NK-92 treated with Interleukin-12 subunit alpha and Interleukin-12 subunit beta, amount 100 ng/mL, for 24 hours (cell line): ENCODE results near the gene CORO2B.

Experiments
- DNase-seq: peaks from one replicate; lab custom pipeline; 2025; lab: John Stamatoyannopoulos, UW

Gene CORO2B

DNA sequence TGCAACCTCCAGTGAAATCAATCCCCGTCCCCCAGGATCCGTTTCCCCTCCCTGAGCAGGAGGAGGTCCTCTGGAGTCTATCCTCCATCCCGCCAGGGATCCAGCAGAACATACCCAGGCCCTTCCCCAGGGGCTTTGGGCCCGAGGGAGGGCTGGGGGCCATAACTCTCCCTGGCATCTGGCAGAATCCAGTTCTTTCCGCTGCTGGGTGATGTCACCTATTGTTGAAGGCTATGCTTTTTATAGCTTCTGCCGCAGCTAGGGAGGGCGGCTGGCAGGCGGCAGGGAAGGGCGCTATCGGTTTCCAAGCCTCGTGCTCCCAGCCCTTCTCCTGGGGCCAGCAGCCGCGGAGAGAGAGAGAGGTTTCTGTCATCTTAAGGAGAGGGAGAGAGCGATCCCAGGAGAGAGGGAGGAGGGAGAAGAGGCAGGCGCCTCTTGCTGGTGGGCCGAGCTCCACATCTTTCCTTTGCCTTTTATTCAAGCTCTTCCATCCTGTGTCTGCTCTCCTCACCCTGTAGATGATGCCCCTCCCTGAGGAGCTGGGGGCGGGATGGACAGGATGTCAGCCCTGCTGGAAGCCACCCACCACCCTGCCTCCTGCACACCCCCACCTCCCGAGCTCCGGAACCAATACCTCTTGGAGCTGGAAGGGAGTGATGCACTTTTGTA, 121.8 kb downstream of the CORO2B start:
- DNase-seq: no peak

DNA sequence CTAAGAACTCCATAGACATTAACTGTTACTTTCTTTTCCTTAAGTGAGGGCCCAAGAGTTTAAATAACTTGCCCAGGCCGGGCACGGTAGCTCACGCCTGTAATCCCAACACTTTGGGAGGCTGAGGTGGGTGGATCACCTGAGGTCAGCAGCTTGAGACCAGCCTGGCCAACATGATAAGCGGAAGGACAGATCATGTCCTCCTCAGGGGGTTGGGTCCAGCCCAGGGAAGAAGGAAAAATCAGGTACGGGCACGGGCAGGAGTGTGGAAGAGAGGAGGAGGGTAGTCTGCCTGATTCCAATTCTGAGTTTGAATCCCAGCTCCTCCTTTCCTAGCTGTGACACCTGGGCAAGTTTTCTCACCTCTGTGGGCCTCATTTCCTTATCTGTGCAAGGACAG, 123.1 kb downstream of the CORO2B start:
- no peak for DNase-seq

DNA sequence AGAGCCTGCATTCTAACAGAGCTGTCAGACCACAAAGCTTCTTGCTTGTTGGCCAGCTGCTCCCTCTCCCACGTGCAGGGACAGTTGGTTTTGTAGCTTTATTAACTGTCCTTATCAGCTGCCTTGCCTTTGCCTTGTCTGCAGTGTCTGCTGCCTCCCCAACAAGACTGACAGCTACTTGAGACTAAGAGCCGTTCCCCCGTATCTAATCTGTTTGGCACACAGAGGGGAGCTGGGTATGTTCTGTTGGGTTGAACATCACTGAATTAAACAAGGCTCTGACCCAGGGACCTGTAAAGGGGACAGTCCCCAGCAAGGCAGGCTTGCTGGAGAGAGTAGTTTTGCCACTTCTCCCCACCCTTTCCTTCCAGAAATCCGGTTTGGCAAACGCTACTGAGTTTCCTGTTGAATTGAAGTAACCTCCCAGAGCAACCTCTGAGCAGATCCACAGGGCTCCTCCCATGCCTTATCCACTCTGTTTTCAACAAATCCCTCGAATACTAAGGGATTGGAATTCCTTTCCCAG, 125.8 kb downstream of the CORO2B start:
- no peak for DNase-seq

DNA sequence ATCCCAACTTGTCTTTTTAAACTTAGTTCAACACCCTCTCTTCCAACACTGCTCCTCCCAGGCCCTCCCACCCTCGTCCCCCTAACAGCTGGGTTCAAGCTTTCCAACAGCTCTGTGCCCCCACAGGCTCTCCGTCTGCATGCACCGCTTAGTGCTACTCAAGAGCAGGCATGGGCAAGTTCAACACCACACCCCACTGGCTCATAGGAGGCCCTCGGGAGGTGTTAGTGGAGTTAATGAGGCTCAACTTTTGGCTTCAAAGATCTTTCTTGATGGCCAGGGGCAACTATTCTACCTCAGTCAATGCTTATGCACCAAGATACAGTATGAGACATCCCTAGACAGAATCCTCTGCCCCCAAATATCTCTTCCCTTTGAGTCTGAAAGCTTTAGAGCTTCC, 127.5 kb downstream of the CORO2B start:
- DNase-seq: no peak

DNA sequence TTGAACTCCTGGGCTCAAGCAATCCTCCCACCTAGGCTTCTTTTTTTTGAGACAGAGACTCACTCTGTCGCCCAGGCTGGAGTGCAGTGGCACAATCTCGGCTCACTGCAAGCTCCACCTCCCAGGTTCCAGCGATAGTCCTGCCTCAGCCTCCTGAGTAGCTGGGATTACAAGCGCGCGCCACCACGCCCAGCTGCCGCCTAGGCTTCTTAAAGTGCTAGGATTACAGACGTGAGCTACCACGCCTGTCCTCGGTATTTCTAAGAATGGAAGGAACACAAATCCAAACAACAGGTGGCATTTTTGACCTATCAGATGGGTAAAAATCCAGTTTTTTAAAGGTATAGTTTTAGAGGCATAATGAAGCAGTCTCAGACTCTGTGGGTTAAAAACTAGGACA, 128.1 kb downstream of the CORO2B start:
- DNase-seq: no peak

DNA sequence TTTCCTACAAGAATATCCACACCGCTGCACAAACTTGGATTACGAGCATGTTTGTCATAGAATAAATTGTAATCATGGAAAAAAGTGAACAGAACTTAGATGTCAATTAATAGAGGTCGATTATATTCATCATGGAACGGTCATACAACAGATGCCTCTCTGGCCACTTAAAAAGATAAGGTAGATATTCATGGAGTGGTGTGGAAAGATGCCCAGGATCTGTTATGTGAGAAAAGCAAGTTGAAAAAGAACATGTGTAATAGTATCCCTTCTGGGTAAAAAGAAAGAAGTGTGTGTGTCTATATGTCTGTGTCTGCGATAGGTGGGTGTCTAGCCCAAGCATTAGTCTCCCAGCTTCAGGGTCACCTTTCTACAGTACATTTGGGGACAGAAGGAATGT, 128.6 kb downstream of the CORO2B start:
- DNase-seq: no peak

DNA sequence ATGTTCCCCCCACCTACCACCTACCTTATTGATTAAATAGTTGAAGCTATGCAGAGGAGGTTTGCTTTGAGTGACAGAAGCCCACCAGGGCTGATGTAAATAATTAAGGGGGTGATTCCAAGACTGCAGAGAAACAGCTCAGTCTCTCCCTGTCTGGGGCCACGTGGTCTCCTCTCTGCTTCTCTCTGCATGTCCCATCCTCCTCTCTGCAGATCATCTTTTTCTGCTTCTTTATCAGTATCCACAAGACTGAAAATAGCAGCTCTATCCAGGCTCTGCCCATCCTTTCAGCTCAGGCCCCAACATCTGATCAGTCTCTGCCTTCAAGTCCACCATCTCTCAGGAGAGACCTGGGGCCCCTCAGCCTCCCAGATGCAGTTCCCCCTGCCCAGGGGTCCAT, 131.1 kb downstream of the CORO2B start:
- DNase-seq: no peak

DNA sequence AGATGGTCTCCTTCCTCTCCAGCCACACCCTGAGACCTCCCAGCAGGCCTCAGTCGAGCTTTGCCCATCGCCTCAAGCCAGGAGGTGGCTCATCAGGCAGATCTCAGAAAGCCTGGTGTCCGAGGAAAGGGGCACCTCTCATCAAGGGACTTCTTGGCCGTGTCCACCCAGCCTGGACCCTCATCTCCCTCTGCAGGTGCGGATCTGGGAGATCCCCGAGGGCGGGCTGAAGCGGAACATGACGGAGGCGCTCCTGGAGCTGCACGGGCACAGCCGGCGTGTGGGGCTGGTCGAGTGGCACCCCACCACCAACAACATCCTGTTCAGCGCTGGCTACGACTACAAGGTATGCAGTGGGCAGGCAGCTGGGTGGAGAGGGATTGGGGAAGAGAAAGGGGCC, 131.7 kb downstream of the CORO2B start:
- DNase-seq: no peak

DNA sequence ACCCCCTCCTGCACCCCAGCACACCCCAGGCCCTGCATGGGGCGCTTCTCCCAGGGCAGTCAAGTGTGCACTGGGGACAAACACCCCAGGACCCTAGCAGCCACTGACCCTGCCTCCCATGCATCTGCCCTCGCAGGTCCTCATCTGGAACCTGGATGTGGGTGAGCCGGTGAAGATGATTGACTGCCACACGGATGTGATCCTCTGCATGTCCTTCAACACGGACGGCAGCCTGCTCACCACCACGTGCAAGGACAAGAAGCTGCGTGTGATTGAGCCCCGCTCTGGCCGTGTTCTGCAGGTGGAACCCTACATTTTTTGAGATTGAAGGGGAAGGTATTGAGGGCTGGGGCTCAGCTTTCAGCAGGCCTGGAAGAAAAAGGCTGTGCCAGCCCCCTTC, 132.6 kb downstream of the CORO2B start:
- DNase-seq: no peak

DNA sequence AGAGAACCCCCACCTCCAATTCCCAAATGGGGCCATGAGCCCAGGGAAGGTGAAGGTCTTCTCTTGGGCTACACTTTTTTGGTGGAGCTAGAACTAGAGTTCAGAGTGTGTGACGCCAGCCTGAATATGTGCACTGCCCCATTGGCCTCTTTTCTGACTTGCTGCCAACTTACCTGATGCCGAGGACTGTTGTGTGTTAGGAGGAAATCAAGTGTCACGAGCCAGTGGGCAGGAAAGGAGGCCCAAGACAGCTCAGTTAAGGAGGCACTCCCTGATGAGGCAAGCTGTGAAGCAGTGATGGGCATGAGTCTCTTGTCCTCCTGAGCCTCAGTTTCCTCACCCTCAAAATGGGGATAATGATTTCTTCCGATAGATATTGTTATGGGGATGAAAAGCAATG, 134.1 kb downstream of the CORO2B start:
- DNase-seq: no peak

DNA sequence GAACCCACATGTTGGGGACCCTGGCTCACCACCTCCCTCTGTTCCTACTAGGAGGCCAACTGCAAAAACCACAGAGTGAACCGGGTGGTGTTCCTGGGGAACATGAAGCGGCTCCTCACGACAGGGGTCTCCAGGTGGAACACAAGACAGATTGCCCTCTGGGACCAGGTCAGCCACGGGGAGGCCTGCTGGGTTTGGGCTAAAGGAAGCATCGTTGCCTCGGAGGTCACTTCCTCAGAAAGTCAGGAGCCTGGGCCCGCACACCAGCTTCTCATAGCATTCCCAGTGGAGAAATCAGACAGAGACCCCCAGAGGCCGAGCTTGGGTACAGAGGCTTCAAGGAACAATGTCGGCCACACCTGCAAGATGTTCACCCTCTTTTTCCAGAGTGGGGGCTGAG, 135.1 kb downstream of the CORO2B start:
- no peak for DNase-seq

DNA sequence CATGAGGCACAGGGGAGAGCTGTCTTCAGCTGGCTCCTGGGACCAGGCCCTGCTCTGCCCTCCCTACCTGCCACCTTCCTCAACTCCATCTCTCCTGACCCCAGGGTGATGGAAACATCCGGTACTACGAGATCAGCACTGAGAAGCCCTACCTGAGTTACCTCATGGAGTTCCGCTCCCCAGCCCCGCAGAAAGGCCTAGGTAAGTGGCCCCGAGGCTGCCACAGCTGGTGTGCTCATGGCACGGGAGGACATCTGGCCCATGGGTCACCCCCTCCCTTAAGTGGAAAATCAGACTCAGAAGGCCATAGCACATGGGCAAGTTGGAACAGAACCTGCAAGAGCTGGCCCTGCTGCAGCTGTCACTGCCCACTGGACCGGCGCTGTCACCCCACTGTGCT, 136.3 kb downstream of the CORO2B start:
- DNase-seq: no peak

DNA sequence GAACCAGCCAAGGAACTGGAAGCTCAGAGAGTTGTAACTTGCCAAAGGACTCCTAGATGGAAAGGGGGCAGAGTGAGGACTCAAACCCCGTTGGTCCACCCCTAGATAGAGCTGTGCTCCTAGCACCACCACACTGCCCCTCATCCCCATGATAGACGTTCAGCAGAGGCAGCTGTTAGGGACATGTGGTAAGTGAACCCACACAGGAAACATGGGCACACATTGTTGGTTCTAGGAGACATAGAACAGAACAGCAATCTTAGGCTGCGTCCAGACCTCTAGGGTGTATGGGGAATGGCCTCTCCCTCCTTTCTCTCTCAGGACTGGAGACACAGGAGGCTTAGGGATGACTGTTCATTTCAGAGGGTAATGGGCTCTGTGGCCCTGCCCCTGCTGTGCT, 139.2 kb downstream of the CORO2B start:
- no peak for DNase-seq

DNA sequence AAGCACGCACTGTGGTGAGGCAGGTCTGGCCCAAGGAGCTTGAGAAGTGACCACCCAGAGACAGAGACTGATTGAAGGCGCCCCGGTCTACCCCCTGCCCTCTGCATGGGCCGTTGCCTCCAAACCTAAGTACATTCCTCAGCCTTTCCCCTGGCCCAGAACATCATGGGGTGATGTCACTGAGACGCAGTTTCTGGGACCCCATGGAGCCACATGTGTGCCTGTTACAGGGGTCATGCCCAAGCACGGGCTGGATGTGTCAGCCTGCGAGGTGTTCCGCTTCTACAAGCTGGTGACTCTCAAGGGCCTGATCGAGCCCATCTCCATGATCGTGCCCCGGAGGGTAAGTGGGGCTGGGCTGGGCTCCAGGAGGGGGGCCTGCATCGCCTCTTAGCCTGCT, 139.7 kb downstream of the CORO2B start:
- no peak for DNase-seq

DNA sequence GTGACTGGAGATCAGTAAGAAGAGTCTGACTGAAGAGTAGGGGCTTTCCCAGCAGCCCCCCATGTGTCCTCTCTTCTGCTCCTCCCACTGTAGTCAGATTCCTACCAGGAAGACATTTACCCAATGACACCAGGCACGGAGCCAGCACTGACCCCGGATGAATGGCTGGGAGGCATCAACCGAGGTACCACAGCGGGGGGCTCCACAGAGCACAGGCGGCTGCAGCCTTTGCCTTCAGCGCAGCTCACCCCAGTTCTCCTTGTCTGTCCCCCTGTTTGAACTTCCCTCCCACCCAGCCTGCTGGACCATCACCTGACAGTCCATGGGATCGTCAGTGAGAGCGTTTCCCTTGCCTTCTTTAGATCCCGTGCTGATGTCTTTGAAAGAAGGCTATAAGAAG, 140.3 kb downstream of the CORO2B start:
- no peak for DNase-seq

DNA sequence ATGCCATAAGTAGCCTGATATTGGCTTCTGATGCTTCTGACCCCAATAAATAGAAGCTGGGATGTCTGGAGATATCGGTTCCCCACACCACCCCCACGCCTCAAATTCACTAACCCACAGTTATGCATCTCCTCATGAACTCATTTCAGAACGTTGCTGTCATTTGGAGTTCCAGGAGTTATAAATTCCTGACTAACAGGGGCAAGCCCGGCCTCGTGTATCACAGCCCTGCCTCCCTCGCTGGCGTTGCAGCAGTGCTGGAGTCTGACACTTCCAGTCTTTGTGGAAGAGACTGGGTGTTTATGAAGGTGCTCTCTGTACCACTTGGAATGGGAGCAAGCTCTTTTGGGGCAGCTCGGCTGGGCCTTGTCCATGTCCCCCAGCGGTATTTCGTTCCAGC, 140.9 kb downstream of the CORO2B start:
- DNase-seq: no peak

DNA sequence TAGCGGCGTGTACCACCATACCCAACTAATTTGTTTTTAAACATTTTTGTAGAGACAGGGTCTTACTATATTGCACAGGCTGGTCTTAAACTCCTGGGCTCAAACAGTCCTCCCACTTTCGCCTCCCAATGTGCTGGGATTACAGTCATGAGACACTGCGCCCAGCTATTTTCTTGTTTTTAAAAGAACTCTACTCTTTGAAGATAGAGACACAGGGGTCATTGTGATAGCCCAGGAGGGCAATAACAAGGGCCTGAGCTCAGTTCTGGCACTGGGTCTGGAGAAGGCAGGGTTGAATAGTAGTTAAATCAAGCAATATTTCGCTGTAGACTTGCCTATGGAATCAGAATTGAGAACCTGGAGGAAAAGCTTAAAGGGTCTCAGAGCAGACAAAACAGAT, 143.1 kb downstream of the CORO2B start:
- DNase-seq: no peak

DNA sequence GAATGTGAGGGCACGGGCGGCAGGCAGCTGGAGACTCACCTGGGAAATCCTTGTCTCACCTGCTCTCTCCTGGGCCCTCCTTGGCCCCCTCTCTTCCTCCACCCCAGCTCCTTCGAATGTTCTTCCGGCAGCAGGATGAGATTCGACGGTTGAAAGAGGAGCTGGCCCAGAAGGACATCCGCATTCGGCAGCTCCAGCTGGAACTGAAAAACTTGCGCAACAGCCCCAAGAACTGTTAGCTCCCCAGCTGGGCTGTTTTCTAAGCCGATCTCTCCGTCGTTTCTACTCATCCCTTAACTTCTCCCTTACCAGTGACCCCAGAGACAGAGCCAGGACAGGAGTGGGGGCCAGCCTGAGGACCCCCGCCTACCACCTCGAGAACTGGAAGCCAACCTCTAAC, 146.9 kb downstream of the CORO2B start:
- DNase-seq: no peak

DNA sequence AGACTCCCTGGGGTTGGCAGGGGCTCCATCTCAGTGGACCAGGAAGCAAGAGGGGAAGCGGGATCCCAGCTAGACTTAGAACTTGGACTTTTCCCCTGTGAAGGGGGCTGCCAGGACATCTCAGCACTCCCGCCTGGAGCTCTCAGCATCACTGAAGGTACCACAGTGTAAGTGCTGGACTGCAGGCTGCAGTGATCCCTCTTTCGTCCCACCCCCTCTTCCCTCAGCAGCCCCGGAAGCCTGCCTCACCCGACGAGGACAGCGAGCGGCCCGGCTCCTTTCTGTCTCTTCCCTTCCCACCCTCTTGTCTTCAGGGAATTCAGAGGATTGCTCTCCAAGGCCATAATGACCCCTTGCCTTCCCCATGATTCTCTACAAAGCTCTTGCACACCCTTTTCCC, 147.5 kb downstream of the CORO2B start:
- no peak for DNase-seq

DNA sequence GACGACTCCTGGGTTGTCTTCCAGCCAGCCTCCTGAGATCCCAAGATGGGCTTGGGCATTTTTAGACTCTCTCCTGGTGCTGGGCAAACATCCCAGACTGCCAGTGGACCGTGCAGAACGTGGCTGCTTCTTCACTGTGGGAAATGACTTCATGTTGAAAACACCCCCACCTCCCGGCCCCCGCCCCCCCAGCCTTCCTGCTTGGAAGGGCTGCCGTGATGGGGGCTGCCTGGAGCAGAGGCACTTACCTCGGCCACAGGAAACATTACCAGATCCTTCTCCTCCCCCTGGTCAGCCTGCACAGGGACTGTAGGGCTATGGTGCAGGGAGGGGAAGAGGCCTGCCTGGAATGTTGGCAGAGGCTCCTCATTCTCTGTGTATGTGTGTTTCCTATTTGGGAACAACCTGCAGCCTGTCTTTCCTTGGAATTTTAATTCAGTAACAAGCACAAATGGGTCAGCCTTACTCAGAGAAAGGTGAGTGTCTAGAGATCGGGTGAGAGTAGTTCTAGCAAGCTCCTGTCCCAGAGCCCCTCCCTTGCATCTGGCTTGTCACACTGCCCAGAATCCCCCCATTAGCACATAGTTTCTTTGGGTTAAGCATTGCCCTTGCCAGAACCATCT, 151.1 kb downstream of the CORO2B start:
- no peak for DNase-seq

DNA sequence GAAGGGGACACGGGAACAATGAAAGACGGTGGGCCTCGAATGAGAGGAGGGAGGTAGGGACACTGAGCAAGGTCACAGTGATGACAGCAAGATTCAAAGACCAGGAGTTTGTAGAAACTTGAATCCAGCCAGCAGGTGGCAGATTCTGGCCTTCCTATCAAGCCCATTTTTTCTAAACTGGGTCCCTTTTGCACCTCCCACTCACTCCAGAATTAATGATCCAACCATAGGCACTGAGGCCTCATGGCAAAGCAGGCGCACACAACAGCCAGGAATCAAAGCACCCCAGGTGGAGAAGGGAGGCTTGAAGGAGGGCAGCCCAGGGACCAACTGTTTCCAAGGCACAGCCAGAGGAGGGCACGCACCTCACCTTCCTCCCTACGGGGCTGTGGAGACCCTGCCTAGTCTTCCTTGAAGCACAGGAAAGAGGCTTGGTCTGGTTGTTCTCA, 151.7 kb downstream of the CORO2B start:
- DNase-seq: no peak

DNA sequence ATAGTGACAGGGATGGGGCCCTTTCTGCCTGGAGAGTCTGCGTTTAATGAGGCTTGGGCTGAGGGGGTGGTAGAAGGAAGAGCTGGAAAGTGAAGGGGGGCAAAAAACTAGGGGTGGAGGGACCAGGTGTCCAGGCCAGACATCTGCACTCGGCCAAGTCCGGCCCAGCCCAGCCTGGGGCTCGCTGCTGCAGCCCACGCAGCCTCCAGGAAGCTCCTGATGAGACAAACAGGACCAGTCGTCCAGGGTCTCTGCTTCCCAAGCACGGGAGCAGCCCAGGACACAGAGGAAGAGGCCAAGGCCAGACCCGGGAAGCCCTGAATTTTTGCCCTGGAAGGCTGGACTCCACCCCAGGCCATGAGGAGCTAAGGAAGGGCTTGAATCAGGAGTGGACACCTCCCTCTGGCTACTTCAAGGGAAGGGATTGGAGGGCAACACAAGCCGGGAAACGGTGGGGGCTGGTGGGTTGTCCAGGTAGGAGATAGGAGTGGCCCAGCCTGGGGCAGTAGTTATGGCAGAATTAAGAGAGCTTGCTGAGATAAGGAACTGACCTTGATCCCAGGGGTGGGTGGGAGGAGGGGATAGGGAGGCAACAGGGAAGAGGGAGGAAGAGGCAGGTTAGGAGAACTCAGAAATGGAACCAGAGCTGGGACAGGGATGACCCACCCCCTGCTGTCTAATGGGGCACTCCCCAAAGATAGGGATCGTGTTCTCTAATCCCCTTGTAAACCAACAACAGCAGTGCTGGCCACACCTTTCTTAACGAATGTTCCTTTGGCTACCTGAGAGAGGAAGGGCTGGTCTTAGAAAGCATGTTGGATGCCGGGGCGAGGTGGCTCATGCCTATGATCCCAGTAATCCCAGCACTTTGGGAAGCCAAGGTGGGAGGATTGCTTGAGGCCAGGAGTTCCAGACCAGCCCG, 152.4 kb downstream of the CORO2B start:
- no peak for DNase-seq

DNA sequence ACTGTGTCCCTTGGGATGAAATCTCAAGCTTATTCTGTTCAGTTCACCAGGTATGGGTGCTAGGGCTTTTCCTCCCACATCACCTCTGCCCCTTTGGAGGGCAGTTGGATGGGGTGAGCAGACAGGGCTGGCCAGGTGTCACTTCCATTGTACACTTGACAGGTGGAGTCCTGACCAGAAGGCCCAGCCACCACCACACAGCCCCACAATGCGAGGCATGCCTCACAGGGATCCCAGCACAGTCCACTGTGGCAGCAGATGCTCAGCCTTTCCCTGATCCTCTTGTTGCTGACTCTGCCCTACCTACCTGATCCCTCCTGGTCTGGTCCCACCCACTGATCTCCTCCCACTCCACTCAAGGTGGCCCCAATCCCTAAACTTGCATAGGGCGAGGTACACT, 153.7 kb downstream of the CORO2B start:
- DNase-seq: no peak
